Hepatocyte (in vitro differentiated cells): ENCODE measurements around the gene TEPSIN.
A peak's percentile ranks its signal among the peaks of the same experiment; 100 is the strongest.

Experiments
- EZH2 ChIP-seq: fragments of 200-600 bp; sonication (generic); IDR thresholded peaks from 2 replicates; pipeline ENCODE4 v1.6.1; 2016; ENCODE audit warnings: antibody characterized with exemption, mild to moderate bottlenecking, borderline replicate concordance
- TF ChIP-seq, protein P1 (sequence below): fragments of 200-600 bp; sonication (generic); IDR thresholded peaks from 2 replicates; pipeline ENCODE4 v1.5.1; 2016; ENCODE audit warnings: antibody characterized with exemption, mild to moderate bottlenecking; ENCODE audit not compliant: poor library complexity

GRCh38 chr17:81189670-81190530, 49.0 kb downstream of the TEPSIN start:
- TF ChIP-seq, protein P1, sequence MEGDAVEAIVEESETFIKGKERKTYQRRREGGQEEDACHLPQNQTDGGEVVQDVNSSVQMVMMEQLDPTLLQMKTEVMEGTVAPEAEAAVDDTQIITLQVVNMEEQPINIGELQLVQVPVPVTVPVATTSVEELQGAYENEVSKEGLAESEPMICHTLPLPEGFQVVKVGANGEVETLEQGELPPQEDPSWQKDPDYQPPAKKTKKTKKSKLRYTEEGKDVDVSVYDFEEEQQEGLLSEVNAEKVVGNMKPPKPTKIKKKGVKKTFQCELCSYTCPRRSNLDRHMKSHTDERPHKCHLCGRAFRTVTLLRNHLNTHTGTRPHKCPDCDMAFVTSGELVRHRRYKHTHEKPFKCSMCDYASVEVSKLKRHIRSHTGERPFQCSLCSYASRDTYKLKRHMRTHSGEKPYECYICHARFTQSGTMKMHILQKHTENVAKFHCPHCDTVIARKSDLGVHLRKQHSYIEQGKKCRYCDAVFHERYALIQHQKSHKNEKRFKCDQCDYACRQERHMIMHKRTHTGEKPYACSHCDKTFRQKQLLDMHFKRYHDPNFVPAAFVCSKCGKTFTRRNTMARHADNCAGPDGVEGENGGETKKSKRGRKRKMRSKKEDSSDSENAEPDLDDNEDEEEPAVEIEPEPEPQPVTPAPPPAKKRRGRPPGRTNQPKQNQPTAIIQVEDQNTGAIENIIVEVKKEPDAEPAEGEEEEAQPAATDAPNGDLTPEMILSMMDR, result peak; percentile 7
- TF ChIP-seq EZH2, result no peak
